Measurements from ENCODE around the gene STX4.

STX4 gene

DNA sequence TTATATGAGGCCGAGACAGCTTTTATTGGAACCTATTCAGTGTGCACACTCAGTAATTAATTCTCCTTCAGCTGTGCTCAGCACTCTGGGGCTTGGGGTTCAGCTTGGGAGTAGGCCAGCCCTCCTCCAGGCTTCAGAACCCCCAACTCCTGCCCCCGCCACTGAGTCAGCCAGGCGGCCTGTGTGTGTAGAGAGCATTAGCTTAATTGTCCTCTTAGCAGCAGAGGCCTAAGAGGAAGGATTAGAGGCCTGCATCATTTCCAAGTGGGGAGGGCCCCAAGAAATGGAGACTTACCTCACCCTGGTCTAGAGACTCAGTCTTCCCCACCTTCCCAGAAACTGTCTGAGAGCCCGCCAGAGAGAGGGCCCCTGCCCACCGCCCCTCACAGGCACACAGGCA is 54.6 kb downstream of the STX4 start:
- H3K4me3 ChIP-seq (ENCODE audit: low read depth, low read length): no peak overlapping the region
- no peak for TF ChIP-seq CTCF (IDR thresholded peaks at IDR 0.05; ENCODE audit: low read depth, low read length)

DNA sequence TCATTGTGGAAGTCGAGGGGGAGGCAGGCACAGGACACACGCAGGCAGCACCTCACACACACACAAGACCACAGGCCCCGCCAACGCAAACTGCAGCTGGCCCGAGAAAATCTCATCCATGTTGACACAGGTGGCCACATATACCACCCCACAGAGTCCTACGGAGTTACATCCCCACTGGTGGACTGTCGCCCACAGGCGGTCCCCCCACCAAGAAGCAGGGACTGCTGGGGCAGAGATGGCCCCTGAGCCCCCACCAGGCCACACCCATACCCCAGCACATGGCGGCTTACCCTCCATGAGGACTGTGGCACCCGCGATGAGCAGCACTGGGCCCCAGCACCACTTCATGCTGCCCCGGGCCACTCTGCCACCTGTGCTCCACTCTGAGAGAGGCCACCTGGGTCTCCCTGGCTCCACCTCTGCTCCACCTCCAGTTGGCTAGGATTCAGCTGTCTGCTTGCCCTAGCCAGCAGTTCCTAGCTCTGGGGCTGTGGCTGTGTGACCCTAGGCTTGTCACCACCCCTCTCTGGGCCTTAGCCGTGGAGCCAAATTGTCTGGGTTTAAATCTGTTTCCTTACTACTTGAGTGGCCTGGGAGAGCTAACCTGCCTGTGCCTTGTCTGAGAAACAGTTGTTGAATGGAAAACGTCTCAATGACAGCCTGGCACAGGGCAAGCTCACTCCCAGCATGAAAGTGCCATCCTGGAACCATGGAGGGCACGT is 55.3 kb downstream of the STX4 start, which contains the start of gene PRSS53:
Gene PRSS53 (minus strand): TSS at position 485 of the 725 bp plus-strand sequence. CDS start 134 bp downstream, at position 351.
- no peak for TF ChIP-seq CTCF (IDR thresholded peaks at IDR 0.05; ENCODE audit: low read depth, low read length)
- no peak within 1 kb of the TSS for H3K4me3 ChIP-seq (ENCODE audit: low read depth, low read length)

- H3K4me3 ChIP-seq (ENCODE audit: low read depth, low read length): no peak overlapping the region
- no peak for TF ChIP-seq CTCF (IDR thresholded peaks at IDR 0.05; ENCODE audit: low read depth, low read length)
Observed at GRCh38 chr16:31089199-31089598, 55.8 kb downstream of the STX4 start.
